Ovary (tissue), 9 donors: ENCODE data around the gene ATG16L2. TPM values are rescaled to one million over a fixed set of nuclear protein-coding genes. Genes with fewer than 3 reads are reported as not detected.

ENCODE experiments used
- DNase-seq, 5 donors: peaks; one replicate each; pipeline ENCODE4 v3.0.0-alpha.2; 2019 to 2020
- H3K27ac ChIP-seq, 2 donors: fragments of 200-600 bp; one replicate each; pipeline versions ENCODE4 v1.5.1 to v1.8.0; 2019 to 2022
- H3K27me3 ChIP-seq: fragments of 200-600 bp; one replicate; pipeline ENCODE4 v1.8.0; 2022
- H3K36me3 ChIP-seq: fragments of 200-600 bp; sonication (generic); one replicate; pipeline ENCODE4 v1.5.1; 2019
- H3K4me1 ChIP-seq: one replicate; pipeline ENCODE4 v1.8.1; 2013; ENCODE audit warnings: mild to moderate bottlenecking, moderate library complexity; ENCODE audit not compliant: insufficient read depth
- H3K4me3 ChIP-seq: fragments of 200-600 bp; sonication (generic); one replicate; pipeline ENCODE4 v1.5.1; 2017
- H3K9me3 ChIP-seq, 2 donors: fragments of 200-600 bp in 1 of 2; sonication (generic) in 1 of 2; one replicate each; pipeline versions ENCODE4 v1.5.1 to v1.8.1; 2013 to 2019; ENCODE audit warnings: mild to moderate bottlenecking in 1 of 2, moderate library complexity in 1 of 2
- EP300 ChIP-seq: sonication (generic); formaldehyde crosslinking; IDR thresholded peaks from one replicate; pipeline ENCODE4 v1.6.1; 2017; ENCODE audit warnings: antibody characterized with exemption
- POLR2A ChIP-seq: fragments of 450-650 bp; IDR thresholded peaks from one replicate; pipeline ENCODE4 v1.6.1; 2017; ENCODE audit warnings: antibody characterized with exemption, mild to moderate bottlenecking, moderate library complexity
- WGBS, 3 donors: extraction: QIAGEN DNeasy Blood & Tissue Kit in 1 of 3; methylation state at CpG; one replicate each; pipeline versions ENCODE4 v1.1.5 to v1.1.7; 2013 to 2017; 5-methylcytosine and 5-hydroxymethylcytosine counted together
- intact Hi-C, 4 donors: fragments of 100-400 bp; cut with DNase I; formaldehyde crosslinking; loops; one replicate each; pipeline versions ENCODE4 v1.11.0 to v1.15.1; 2022 to 2023
- microRNA-seq, 3 donors: library from miRNA; unstranded; fragments of <30 nt; microRNA quantifications; one replicate each; pipeline versions ENCODE4 to v1.2.0, GENCODE V29; 2019 to 2020
- polyA plus RNA-seq, 2 donors: library from polyadenylated mRNA; stranded (reverse); fragments of 200-250 nt in 1 of 2; fragments of 350-450 nt in 1 of 2; fragmentation: Illumina TruSeq in 1 of 2; extraction: RNeasy Lipid Tissue Mini Kit (QIAGEN cat#74804) in 1 of 2; gene quantifications; one replicate each; pipeline ENCODE4 v1.2.3, GENCODE V29; 2013 to 2014
- small RNA-seq: library from RNA; depleted of rRNA; stranded (forward); fragments of <200 nt; gene quantifications from one replicate; pipeline ENCODE3, GENCODE V24; 2016
- total RNA-seq, 7 donors: library from RNA; depleted of rRNA in 2 of 7; stranded (reverse); fragments of >200 nt in 2 of 7; fragmentation: NEBNext Ultra II Directional in 3 of 7; extraction: Animal tissue kit (Norgen Biotek cat#: 25700) in 3 of 7; gene quantifications; one replicate each; pipeline versions ENCODE4 v1.1.0 to v1.2.4, GENCODE V29; 2016 to 2023
- TF ChIP-seq, protein P1 (sequence below), 3 donors: fragments of 450-650 bp in 2 of 3; fragments of 200-600 bp in 1 of 3; IDR thresholded peaks; one replicate each; pipeline versions ENCODE4 v1.5.1 to v1.8.0; 2016 to 2022; ENCODE audit warnings: antibody characterized with exemption in 3 of 3, mild to moderate bottlenecking in 1 of 3
- donor health status: DM: no; HTN: no; CAD: no; lungs with moderate emphysema.
- donor health status: DM: no; HTN: no; CAD: no.
- donor health status: Bipolar disorder and iron deficiency.
- donor health status: DM: yes; HTN: yes; CAD: no.
- donor health status: DM: no; HTN: no; CAD: no.
- donor health status: DM: yes; HTN: yes; CAD: no.

ATG16L2 gene
- total and polyA plus RNA-seq, 9 donors = 21.8 to 42.3 (median 30.3) TPM

DNA sequence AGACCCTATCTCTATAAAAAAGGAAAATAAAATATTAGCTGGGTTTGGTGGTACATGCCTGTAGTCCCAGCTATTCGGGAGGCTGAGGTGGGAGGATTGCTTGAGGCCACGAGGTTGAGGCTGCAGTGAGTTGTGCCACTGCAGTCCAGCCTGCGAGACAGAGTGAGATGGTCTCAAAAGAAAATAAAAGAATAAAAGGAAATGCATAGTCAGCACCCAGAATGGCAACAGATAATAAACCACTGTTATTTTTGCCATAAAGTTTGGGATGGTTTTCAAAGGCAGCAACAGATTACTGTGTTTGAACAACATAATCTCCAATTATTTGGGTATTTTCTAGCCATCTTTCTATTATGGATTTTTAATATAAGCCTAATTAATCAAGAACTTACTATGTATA lies 61.9 kb downstream of the ATG16L2 start:
- no peak for TF ChIP-seq POLR2A
- TF ChIP-seq, protein P1, sequence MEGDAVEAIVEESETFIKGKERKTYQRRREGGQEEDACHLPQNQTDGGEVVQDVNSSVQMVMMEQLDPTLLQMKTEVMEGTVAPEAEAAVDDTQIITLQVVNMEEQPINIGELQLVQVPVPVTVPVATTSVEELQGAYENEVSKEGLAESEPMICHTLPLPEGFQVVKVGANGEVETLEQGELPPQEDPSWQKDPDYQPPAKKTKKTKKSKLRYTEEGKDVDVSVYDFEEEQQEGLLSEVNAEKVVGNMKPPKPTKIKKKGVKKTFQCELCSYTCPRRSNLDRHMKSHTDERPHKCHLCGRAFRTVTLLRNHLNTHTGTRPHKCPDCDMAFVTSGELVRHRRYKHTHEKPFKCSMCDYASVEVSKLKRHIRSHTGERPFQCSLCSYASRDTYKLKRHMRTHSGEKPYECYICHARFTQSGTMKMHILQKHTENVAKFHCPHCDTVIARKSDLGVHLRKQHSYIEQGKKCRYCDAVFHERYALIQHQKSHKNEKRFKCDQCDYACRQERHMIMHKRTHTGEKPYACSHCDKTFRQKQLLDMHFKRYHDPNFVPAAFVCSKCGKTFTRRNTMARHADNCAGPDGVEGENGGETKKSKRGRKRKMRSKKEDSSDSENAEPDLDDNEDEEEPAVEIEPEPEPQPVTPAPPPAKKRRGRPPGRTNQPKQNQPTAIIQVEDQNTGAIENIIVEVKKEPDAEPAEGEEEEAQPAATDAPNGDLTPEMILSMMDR (IDR thresholded peaks at IDR 0.05) = no peak
- TF ChIP-seq EP300 = no peak
- H3K4me1 ChIP-seq = no peaks in the 10 kb centered on the region
- no peaks in the 10 kb centered on the region for H3K9me3 ChIP-seq

More for the DNA sequence above, 61.9 kb downstream of the ATG16L2 start:
- 94 to 97% (median 95%) methylated on average over 3 of the region's 3 CpGs for WGBS, 3 donors
- Histone ChIP-seq H3K4me3 (no peak overlapping the region), H3K27me3 (no peaks in the 10 kb centered on the region), H3K27ac (no peak overlapping the region), H3K36me3 (no peaks in the 10 kb centered on the region)
- intact Hi-C loops = no loop called here
- no peak for DNase-seq

Small RNA genes lying within 50 kb of the gene (microRNA-seq; reads per million reads assigned to microRNA genes)
- gene MIR4692 = 0 reads per million in 3 donors

Small RNA genes lying within 50 kb of the gene (small RNA-seq; reads per million reads assigned to genes)
- gene MIR4692 = not detected
- gene RF00019 = not detected
- not detected for gene RNU6-672P

Other genes starting within 250 kb of the ATG16L2 start
- gene PDE2A, start 140.0 kb upstream of the ATG16L2 start, total RNA-seq = 10 to 100 TPM in 6 of 7 donors, 1 to 10 TPM in 1; 8.3 to 28.8 (median 11.4) TPM
- 10 to 100 TPM; 17.6 to 44.0 TPM for gene PDE2A, start 140.0 kb upstream of the ATG16L2 start, polyA plus RNA-seq
- gene ARAP1, start 62.0 kb upstream of the ATG16L2 start, total RNA-seq = 100 to 1,000 TPM in 1 of 7 donors, 10 to 100 TPM in 6; 62.1 to 162 (median 81.9) TPM
- gene ARAP1, start 62.0 kb upstream of the ATG16L2 start, polyA plus RNA-seq = 10 to 100 TPM; 39.0 to 75.5 TPM
- gene STARD10, start 20.4 kb upstream of the ATG16L2 start, total RNA-seq = 10 to 100 TPM; 38.7 to 56.1 (median 46.3) TPM
- 10 to 100 TPM; 36.8 to 41.0 TPM for gene STARD10, start 20.4 kb upstream of the ATG16L2 start, polyA plus RNA-seq